T-helper 17 cell (primary cell): ENCODE measurements around the gene CLCN7. TPM values are rescaled to one million over a fixed set of nuclear protein-coding genes. Genes with fewer than 3 reads are reported as not detected.

Experiments
- ATAC-seq: fragments of 150-1000 bp; cut with Tn5 transposase; 2 replicates; pipeline ENCODE4 v1.10.0; 2021; ENCODE audit warnings: mild to moderate bottlenecking, moderate library complexity
- DNase-seq, 3 donors: peaks; one replicate each; pipeline versions ENCODE4 v3.0.0 to v3.0.0-alpha.2; 2020 to 2021
- H3K9me3 ChIP-seq: one replicate; pipeline ENCODE4 v1.7.0; 2013; ENCODE audit warnings: low read length, mild to moderate bottlenecking; ENCODE audit not compliant: control insufficient read depth, poor library complexity, severe bottlenecking
- H3K27ac Mint-ChIP-seq: one replicate; pipeline ENCODE4 v1.8.0; 2022; ENCODE audit warnings: mild to moderate bottlenecking, moderate library complexity, mixed read lengths
- H3K27me3 Mint-ChIP-seq: one replicate; pipeline ENCODE4 v1.8.0; 2022; ENCODE audit warnings: mixed read lengths
- H3K36me3 Mint-ChIP-seq: one replicate; pipeline ENCODE4 v1.8.0; 2022; ENCODE audit warnings: low read depth, mixed read lengths
- H3K4me1 Mint-ChIP-seq: one replicate; pipeline ENCODE4 v1.8.0; 2022; ENCODE audit warnings: mild to moderate bottlenecking, mixed read lengths
- H3K4me3 Mint-ChIP-seq: one replicate; pipeline ENCODE4 v1.8.0; 2022; ENCODE audit warnings: mild to moderate bottlenecking, moderate library complexity, mixed read lengths
- total RNA-seq, 4 donors: library from RNA in 2 of 4; stranded (reverse) in 2 of 4; gene quantifications; one replicate each; pipeline ENCODE4 v1.2.3 and lab custom pipeline; 2022 to 2026

CLCN7 gene
- total RNA-seq, 2 donors from 2014 or later, result 93.9 to 113 TPM

DNA sequence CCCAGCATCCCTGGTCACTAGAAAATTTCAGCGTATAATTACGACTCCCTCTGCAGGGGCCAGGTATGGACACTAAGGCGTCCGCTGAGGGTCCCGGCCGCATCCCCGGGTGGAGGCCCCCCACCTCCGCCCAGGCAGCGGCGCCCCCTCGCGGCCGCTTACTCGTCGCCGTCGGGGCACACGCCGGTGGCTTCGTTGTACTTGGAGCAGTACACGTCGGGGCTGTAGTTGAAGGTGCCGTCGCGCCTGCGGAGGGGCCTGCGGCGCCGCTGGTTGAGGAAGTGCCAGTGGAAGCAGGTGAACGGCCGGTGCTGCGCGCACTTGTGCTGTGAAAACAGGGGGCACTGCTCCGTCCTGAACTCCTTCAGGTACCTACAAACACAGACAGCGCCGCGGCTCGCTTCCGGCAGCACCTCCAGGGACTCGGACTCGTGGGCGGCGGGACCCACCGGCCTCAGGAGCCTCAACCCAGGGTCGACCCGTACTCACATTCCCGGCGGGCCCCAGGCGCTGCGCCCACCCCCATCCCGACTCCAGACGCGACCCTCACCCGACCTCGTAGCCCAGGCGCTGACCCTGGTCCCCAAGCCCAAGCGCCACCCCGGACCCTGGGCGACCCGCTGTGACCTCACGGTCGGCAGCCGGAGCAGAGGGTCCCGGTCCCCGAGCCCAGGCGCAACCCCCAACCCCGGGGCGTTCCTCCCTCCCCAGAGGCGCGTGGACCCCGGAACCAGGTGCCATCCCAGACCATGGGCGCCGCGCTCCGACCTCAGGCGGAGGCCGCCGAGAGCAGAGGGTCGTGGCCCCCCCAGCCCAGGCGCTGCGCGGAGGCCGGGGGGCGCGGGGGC is 60.9 kb downstream of the CLCN7 start:
- peak; percentile 49 to 65 (median 52) for DNase-seq
- Mint-ChIP-seq H3K36me3 (no peaks in the 10 kb centered on the region), H3K27me3 (no peaks in the 10 kb centered on the region), H3K4me1 (peaks cover 10% of the 10 kb centered on the region), H3K4me3 (peak overlapping the region; percentile 89), H3K27ac (peak overlapping the region; percentile 75)
- peak; percentile 57 for ATAC-seq
- H3K9me3 ChIP-seq, result no peaks in the 10 kb centered on the region

DNA sequence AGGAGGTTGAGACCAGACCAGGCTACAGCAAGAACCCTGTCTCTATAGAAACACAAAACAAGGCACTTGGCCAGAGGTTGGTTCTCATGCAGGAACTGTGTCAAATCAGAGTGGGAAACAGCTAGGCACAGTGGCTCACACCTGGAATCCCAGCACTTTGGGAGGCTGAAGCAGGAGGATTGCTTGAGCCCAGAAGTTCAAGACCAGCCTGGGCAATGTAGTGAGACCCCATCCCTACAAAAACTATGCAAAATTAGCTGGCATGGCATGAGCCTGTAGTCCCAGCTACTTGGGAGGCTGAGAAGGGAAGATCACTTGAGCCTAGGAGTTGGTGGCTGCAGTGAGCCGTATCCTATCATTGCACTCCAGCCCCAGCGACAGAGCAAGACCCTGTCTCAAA is 62.0 kb downstream of the CLCN7 start:
- H3K27ac Mint-ChIP-seq, result peak overlapping the region; percentile 75
- no peaks in the 10 kb centered on the region for H3K36me3 Mint-ChIP-seq
- H3K9me3 ChIP-seq, result no peaks in the 10 kb centered on the region
- no peak overlapping the region for H3K4me3 Mint-ChIP-seq
- peaks cover 14% of the 10 kb centered on the region for H3K4me1 Mint-ChIP-seq
- DNase-seq (no peak), ATAC-seq (no peak)
- H3K27me3 Mint-ChIP-seq, result no peaks in the 10 kb centered on the region

DNA sequence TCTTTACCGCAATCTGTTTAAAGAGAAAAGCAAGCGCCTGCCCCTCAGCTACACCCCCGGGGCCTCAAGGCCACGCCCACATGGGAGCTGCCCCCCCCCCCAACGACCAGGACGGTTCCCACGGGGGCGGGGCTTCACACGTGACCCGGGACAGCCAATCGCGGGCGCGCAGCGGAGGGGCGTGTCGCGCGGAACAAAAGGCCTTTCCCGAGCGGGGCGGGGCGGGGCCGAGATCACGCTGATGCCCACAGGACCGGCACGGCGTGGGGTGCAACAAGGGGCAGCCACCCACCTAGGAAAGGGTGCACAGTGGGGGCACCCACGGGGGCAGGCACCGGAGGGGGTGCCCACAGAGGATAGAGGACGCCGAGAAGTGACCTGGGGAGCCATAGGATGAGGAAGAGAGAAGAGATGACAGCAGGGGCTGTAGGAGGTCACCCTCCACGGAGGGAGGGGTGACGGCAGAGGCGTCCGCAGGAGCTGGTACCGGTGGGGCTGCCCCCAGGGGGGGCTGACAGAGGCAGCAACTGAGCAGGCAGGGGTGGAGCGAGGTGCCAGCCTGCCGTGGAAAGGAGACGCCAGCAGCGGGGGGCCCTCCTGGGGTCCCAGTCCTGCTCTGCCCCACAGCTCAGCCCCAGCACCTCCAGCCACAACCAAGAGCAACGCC is 66.5 kb downstream of the CLCN7 start:
- Mint-ChIP-seq H3K36me3 (no peaks in the 10 kb centered on the region), H3K4me3 (peak overlapping the region; percentile 87), H3K27me3 (no peaks in the 10 kb centered on the region), H3K27ac (no peak overlapping the region), H3K4me1 (peaks cover 19% of the 10 kb centered on the region)
- DNase-seq, result peak; percentile 95 to 96 (median 96)
- H3K9me3 ChIP-seq, result no peaks in the 10 kb centered on the region
- ATAC-seq, result peak; percentile 96

DNA sequence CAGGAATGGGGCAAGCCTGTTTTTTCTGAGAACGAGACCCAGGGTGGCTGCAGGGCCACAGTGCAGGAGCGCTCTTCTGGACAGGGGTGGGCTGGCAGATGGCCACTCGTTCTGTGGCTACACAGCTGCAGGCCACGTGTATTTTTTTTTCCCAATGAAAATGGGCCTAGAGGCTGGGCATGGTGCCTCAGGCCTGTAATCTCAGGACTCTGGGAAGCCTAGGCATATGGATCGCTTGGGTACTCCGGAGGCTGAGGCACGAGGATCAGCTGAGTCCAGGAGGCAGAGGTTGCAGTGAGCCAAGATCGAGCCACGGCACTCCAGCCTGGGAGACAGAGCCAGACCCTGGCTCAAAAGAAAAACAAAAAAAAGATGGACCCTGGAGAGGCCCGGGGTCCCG is 67.1 kb downstream of the CLCN7 start:
- H3K9me3 ChIP-seq, result no peaks in the 10 kb centered on the region
- no peak overlapping the region for H3K27ac Mint-ChIP-seq
- no peak for DNase-seq
- peaks cover 19% of the 10 kb centered on the region for H3K4me1 Mint-ChIP-seq
- H3K36me3 Mint-ChIP-seq, result no peaks in the 10 kb centered on the region
- H3K27me3 Mint-ChIP-seq, result no peaks in the 10 kb centered on the region
- no peak for ATAC-seq
- H3K4me3 Mint-ChIP-seq, result peak overlapping the region; percentile 87

DNA sequence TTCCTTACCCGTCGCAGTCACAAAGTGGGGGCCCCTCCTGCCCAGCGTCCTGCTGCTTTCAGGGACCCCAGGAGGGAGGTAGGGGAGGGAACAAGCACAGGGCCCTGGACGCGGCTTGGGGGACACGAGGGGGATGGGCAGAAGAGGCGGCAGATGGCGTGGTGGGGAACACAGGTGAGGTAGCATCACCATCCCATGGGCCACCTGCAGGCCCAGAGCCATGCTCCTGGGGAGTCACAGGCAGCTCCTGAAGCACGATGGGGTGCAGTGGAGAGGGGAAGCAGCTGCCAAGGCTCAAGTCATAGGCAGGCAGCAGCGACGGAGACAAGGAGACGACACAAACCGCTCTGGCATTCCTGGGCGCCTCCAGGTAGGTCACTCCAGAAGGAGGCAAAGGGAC is 71.1 kb downstream of the CLCN7 start:
- H3K4me3 Mint-ChIP-seq, result no peak overlapping the region
- no peak for ATAC-seq
- H3K9me3 ChIP-seq, result no peaks in the 10 kb centered on the region
- H3K4me1 Mint-ChIP-seq, result peaks cover 14% of the 10 kb centered on the region
- no peak for DNase-seq
- H3K27ac Mint-ChIP-seq, result no peak overlapping the region
- H3K36me3 Mint-ChIP-seq, result peaks cover 2% of the 10 kb centered on the region
- H3K27me3 Mint-ChIP-seq, result no peaks in the 10 kb centered on the region

DNA sequence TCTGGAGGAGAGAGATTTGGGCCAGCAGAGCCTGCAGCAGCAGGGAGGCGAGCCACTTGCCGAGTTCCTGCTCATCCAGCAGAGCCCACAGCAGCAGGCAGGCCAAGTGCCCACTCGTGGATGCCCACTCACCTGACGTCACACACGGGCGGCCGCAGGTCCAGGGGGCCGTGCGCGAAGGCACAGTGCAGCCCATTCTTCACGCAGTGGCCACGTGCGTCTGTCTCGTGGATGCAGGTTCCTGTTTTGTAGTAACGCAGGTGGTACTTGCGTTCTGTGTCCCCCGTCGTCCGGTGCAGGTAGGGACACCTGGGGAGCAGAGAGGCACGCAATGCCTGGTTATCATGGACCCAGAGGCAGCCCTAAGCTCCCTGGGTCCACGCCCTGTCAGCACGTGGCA is 71.8 kb downstream of the CLCN7 start:
- H3K4me1 Mint-ChIP-seq, result peaks cover 10% of the 10 kb centered on the region
- no peaks in the 10 kb centered on the region for H3K27me3 Mint-ChIP-seq
- no peak overlapping the region for H3K27ac Mint-ChIP-seq
- peaks cover 2% of the 10 kb centered on the region for H3K36me3 Mint-ChIP-seq
- H3K9me3 ChIP-seq, result no peaks in the 10 kb centered on the region
- DNase-seq (no peak), ATAC-seq (no peak)
- H3K4me3 Mint-ChIP-seq, result no peak overlapping the region

DNA sequence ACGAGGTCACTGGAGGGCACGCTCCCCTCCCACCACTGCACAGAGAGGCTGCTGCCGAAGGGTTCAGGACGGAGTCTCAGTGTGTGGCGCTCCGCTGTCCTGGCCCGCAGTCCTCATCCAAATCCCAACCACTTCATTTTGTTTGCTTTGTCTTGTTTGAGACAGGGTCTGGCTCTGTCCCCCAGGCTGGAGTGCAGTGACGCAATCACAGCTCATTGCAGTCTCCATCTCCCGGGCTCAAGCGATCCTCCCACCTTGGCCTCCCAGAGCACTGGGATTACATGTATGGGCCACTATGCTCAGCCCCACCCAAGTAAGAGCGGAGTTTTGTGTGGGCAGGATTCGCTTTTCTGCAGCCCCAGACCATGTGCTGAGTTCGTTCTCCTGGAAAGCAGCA is 73.1 kb downstream of the CLCN7 start:
- H3K9me3 ChIP-seq, result no peaks in the 10 kb centered on the region
- no peak overlapping the region for H3K27ac Mint-ChIP-seq
- no peaks in the 10 kb centered on the region for H3K27me3 Mint-ChIP-seq
- H3K4me3 Mint-ChIP-seq, result no peak overlapping the region
- peaks cover 8% of the 10 kb centered on the region for H3K4me1 Mint-ChIP-seq
- no peak for ATAC-seq
- DNase-seq, result no peak
- peaks cover 2% of the 10 kb centered on the region for H3K36me3 Mint-ChIP-seq

DNA sequence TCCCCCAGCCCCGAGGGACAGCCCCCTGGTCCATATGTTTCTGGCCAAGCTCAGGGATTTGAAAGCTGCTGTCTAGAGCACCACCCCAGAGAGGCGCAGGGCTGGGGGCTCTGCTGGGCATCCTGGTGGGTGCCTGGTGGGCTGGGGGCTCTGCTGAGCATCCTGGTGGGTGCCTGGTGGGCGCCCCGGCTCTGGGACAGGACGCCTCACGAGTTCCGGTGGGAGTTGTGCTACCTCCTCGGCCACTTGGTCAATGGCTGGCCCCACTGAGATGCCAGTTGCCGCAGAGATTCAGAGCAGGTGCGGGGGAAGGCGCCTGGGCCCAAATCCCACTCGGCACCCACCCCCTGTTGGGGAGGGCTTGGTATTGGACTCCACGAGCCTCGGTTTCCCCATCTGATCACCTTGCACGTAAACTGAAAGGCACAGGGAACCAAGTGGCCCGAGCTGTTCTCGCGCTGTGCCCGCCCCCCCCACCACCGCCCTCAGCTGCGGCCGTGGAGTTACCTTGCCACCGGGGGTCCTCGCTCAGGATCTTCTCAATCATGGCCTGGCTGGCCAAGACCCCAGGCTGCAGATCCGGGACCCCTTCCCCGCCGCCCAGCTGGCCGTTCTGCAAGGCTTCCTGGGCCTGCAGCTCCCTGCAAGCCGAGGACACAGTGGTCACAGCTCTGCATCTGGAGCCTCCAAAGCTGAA is 73.6 kb downstream of the CLCN7 start:
- H3K36me3 Mint-ChIP-seq, result peaks cover 2% of the 10 kb centered on the region
- H3K4me1 Mint-ChIP-seq, result peaks cover 8% of the 10 kb centered on the region
- no peak overlapping the region for H3K4me3 Mint-ChIP-seq
- H3K27me3 Mint-ChIP-seq, result no peaks in the 10 kb centered on the region
- no peak for DNase-seq
- H3K27ac Mint-ChIP-seq, result no peak overlapping the region
- no peak for ATAC-seq
- no peaks in the 10 kb centered on the region for H3K9me3 ChIP-seq

DNA sequence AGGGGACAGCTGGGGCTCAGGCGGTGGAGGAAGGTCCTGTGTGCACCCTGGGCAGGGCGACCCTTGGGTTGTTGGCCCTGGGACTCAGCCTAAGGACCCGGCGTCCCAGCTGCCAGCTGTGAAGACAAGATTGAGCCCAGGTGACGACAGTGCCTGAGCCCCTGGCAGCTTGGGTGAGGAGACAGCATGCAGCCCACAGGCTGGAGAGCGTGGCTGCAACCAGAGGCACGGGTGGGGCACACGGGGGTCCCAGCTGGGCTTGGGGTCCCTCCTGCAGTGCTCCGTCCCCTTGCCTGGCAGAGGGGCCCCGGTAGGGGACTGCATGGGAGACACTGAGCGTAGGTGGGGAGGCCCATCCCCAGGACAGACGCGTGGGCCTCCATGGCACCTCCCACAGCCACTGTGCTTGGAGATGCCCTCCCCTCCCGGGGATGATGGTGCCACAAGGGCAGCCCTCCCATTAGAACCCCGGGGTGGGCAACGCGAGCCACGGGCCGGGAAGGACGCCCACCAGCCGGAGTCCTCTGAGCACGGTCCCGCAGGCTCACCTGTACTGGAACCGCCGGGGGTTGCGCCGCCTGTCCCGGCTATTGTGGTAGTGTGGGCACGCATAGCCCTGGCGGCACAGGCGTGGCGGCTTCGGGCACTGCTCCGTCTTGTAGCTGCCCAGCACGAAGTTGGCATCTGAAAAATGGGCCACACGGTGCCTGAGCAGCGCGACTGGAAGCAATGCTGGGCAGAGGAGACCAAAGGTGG is 75.8 kb downstream of the CLCN7 start:
- no peaks in the 10 kb centered on the region for H3K9me3 ChIP-seq
- Mint-ChIP-seq H3K4me3 (no peak overlapping the region), H3K36me3 (peaks cover 2% of the 10 kb centered on the region), H3K4me1 (peaks cover 2% of the 10 kb centered on the region), H3K27ac (no peak overlapping the region), H3K27me3 (no peaks in the 10 kb centered on the region)
- DNase-seq, result no peak
- no peak for ATAC-seq

DNA sequence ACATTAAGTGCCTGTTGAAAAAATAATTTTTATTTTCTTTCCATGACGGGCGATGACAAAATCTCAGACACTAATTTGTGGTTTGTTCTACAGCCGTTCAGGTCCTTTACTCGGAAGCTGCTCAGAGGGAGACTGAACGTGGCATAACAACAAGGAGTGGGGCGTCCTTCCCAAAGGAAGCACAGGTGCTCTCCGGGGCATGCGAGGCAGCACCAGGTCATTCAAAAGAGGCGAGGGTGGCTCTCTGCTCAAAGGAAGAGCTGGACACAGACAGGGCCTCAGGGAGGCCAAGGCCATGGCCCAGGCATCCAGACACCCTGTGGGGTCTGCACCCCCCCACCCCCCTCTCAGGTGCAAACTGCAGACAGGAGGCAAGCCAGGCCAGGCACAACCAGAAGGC is 76.5 kb downstream of the CLCN7 start:
- Mint-ChIP-seq H3K4me3 (no peak overlapping the region), H3K4me1 (peaks cover 2% of the 10 kb centered on the region), H3K36me3 (peaks cover 2% of the 10 kb centered on the region)

DNA sequence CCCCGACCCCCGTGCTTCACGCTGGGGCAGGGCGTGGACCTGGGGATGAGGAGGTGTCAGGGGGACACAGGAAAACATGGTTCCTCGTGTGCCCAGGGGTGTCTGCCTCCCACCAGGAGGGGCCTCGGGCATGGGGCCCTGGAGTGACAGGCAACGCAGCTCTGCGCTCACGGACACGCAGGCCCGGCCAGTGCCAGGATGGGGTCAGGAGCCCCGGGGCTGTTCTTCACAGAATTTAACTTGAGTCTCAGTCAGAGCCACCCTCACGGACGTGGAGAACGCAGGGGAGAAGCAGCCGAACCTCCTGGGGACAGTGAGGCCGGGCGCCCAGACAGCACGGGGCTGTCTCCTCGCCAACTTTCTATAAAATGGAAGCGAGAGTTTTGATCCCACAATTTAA is 77.0 kb downstream of the CLCN7 start:
- Mint-ChIP-seq H3K4me1 (peaks cover 2% of the 10 kb centered on the region), H3K4me3 (no peak overlapping the region), H3K27ac (no peak overlapping the region), H3K36me3 (peaks cover 2% of the 10 kb centered on the region), H3K27me3 (no peaks in the 10 kb centered on the region)
- no peaks in the 10 kb centered on the region for H3K9me3 ChIP-seq
- DNase-seq (no peak), ATAC-seq (no peak)

More for the DNA sequence above, 76.5 kb downstream of the CLCN7 start:
- no peak for ATAC-seq
- H3K9me3 ChIP-seq, result no peaks in the 10 kb centered on the region
- DNase-seq, result no peak
- Mint-ChIP-seq H3K27me3 (no peaks in the 10 kb centered on the region), H3K27ac (no peak overlapping the region)

DNA sequence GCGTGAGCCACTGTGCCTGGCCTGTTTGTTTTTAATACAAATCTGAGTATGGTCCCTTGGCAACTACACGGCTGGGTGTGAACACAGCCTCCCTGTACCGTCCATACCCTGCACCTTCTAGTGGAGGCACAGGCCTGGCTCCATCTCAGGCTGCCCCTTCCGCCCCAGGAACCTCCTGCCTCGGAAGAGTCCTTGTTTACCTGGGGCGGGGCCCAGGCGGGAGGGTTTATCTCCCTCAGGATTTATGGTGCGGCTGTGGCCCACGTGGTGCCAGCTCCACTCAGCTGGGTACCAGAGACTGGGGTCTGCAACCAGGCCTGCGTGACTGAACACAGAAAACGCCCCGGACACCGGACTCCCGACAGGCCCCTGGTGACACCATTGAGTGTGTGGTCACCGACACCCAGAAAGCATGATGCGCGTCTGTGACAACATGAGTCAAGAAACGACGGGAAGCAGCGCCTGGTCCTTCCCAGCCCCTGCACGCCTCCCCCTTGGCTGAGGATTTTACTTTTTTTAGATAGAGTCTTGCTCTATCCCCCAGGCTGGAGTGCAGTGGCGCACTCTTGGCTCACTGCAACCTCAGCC is 79.3 kb downstream of the CLCN7 start:
- no peak overlapping the region for H3K27ac Mint-ChIP-seq
- H3K4me3 Mint-ChIP-seq, result no peak overlapping the region
- H3K9me3 ChIP-seq, result no peaks in the 10 kb centered on the region
- DNase-seq (no peak), ATAC-seq (no peak)
- no peaks in the 10 kb centered on the region for H3K27me3 Mint-ChIP-seq
- H3K4me1 Mint-ChIP-seq, result no peaks in the 10 kb centered on the region
- H3K36me3 Mint-ChIP-seq, result no peaks in the 10 kb centered on the region
